GM19099 (cell line): ENCODE measurements around the gene ABLIM2.

Source experiments
- POLR2A ChIP-seq: IDR thresholded peaks from 3 replicates; pipeline ENCODE4 v1.6.1; 2011; ENCODE audit warnings: low read depth; ENCODE audit not compliant: insufficient read length; ENCODE audit errors: extremely low read depth

Gene ABLIM2

GRCh38 chr4:7971159-7971631 is 187.4 kb downstream of the ABLIM2 start:
- no peak for TF ChIP-seq POLR2A

GRCh38 chr4:7970361-7970946 is 188.2 kb downstream of the ABLIM2 start:
- no peak for TF ChIP-seq POLR2A

GRCh38 chr4:7968262-7968896 is 190.2 kb downstream of the ABLIM2 start:
- TF ChIP-seq POLR2A = no peak

GRCh38 chr4:7967501-7968261 is 190.9 kb downstream of the ABLIM2 start:
- no peak for TF ChIP-seq POLR2A

DNA sequence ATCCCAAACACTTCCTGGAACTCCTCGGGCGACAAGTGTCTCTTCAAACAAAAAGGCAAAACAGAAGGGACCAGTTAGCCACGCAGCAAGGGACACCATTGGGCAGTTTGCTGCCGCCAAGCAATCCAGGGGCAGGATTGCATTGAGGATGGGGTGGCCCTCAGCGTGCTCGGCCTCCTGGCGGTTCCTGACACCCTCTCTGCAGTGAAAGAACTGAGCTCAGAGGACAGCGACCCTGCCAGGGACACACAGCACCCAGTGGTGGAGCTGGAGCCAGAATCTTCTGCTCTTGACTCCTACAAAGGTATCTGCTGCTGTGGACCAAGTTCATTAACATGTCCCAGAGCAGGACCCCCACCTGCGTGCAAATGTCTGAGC is 191.6 kb downstream of the ABLIM2 start:
- no peak for TF ChIP-seq POLR2A

DNA sequence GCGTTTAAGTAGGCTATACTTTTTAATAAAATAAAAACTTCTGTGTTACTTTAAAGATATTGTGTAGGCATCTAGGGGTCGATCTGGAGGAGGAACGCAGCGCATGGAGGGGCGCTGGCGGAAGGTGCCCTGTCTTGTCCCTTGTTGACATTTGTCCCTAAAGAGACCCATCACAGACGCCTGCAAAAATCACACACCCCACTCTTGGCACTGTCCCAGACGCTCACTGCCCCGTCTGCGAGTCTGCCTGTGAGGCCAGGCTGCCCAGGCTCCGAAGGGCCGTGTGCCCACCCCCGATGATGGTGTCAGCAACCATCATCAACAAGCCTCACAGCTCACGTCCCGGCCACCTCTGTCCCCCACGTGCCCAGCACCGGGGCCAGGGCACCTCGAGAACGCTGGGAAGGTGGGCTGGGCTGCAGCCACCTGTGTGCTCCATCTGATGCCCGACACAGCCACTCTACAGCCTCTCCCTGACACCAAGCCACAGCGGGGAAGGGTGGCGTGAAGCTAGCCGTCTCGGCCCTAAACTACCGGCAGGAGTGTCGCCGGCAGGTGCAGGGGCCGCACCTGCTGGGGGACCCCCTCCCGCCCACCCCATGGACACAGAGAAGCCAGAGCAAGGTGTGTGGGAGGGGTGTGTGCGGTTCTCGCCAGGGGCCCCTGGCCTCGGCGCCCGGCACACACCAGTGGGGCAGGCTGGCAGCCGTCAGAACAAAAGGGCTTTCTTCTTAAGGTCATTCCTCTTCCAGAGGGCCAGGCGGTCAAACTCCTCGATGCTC is 192.1 kb downstream of the ABLIM2 start:
- no peak for TF ChIP-seq POLR2A

DNA sequence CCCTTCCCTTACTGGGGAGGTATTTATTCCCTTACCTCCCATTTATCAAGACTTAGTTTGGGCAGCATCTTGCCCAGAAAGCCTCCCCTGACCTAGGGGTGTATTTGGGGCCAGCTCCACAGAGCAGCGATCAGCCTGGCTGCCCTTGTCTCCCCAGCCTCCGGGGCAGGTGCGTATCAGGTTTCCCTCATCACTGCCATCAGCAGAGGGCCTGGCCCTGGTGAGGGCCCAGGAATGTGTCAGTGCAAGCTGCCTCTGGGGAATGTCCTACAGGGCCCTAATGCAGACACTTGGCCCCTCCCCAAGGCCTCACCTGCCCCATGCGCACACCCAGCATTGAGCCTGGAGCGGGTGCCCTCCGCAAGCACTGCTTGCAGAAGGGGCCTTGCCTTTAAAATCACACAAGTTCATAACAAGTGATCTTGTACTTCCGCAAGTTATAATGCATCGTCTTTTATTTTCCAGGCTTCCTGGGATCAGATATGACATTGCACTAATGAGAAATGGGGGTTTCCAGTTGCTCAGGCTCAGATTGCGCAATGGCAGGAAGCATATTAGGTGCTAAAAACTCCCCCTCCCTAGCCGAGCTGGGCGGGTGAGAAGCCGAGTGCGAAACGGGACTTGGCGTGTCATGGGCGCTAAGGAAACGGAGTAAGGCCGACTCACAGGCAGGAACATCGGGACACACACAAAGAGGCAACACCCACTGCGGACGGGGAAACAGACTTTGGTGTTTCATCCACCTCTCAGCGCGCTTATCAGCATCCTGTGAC is 193.5 kb downstream of the ABLIM2 start:
- no peak for TF ChIP-seq POLR2A

GRCh38 chr4:7964459-7964858 is 194.2 kb downstream of the ABLIM2 start:
- no peak for TF ChIP-seq POLR2A

- TF ChIP-seq POLR2A = no peak
These were observed 194.9 kb downstream of the ABLIM2 start for GRCh38 chr4:7963691-7964090.

DNA sequence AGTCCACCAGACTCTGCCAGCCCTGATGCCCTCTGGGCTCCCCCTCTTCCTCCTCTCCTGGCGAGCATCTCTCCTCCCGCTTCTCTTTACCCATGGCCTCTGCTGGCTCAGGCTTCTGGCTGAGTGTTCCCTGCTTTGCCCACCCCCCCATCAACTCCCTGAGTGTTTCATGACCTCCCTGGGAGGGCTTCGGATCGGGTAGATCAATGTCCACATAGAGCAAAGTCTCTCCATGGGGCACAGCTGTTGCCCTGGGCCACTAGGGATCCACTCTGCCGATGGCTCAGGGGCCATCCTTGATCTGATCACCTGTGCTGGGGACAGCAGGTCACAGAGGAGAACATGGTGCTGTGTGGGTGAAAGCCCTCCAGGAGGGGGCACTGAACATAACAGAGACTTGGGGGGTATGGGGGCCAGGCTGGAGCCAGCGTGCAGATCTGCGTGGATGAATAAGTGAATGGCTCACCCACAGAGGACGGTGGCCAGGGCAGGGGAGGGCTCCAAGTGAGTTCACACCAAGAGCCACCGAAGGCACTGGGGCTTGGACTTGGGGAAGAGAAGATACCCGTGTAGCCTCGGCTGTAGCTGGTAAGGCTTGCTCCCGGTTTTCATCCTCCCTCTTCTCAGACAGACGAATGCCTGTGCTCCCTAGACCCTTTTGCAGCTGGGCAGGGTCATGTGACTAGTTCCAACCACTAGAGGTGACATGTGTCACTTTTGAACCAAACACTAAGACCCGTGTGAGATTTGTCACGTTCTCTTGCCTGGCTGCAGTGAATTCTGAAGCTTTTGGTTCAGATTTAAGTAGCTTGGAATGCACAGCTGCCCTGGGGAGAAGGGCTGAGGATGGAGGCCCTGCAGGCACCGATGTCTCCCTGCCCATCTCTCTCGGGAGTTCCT is 195.8 kb downstream of the ABLIM2 start:
- no peak for TF ChIP-seq POLR2A

DNA sequence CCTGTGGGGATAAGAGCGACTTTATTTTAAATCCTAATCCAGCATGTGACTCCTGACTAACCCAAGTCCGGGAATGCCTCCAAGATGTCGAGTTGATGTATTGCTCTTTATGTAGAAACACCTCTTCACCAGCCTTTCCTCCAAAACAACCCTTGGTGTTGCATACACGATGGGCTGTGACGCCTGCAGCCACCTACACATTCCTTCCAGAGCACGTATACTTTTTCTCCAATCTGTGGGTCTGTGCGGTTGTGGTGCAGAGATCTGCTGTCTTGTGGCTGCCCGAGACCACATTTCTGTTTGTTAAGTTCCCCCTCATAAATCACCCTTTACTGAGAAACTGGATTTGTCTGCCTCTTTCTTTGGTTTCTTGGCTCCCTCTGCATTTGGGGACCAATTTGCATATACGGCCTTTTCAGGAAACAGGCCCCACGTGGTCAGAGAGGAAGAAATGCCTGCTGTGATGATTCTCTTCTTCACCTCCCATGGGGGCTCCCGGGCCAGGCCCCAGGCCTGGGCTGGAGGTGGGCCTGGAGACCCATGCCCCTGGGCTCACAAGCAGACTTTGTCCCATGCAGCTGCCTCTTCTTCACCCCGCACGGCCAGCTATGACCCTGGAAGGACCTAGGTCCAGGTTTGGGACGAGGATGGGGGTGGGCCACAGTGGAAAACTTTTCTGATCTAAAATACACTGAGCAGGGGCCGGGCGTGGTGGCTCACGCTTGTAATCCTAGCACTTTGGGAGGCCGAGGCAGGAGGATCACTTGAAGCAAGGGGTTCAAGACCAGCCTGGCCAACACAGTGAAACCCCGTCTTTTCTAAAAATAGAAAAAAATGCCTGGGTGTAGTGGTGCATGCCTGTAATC is 197.6 kb downstream of the ABLIM2 start:
- TF ChIP-seq POLR2A = no peak

GRCh38 chr4:7960017-7960789 is 198.4 kb downstream of the ABLIM2 start:
- TF ChIP-seq POLR2A = no peak
